ENCODE results near the gene PLCB2.

Gene PLCB2

GRCh38 chr15:40340740-40341400 is 33.1 kb upstream of the PLCB2 start, which contains the start of gene CCDC9B:
Gene CCDC9B, minus strand, starts transcription at chr15:40340939. Its CDS starts 120 bp downstream, at chr15:40340819.
- no peak for DNase-seq

- DNase-seq = no peak
Measured at GRCh38 chr15:40340038-40340739, 32.5 kb upstream of the PLCB2 start.

GRCh38 chr15:40339621-40339945 is 31.8 kb upstream of the PLCB2 start:
- DNase-seq = no peak

GRCh38 chr15:40338921-40339620 is 31.3 kb upstream of the PLCB2 start:
- no peak for DNase-seq

GRCh38 chr15:40338041-40338657 is 30.4 kb upstream of the PLCB2 start:
- peak; percentile 75 to 78 for DNase-seq

GRCh38 chr15:40337597-40337996 is 29.9 kb upstream of the PLCB2 start:
- no peak for DNase-seq

GRCh38 chr15:40336744-40337122 is 29.0 kb upstream of the PLCB2 start:
- DNase-seq = no peak

- no peak for DNase-seq
Measured at GRCh38 chr15:40335938-40336743, 28.4 kb upstream of the PLCB2 start.

- DNase-seq = no peak
Measured at GRCh38 chr15:40334941-40335795, 27.4 kb upstream of the PLCB2 start.

GRCh38 chr15:40334541-40334940 is 26.8 kb upstream of the PLCB2 start:
- DNase-seq = no peak

- peak; percentile 36 to 38 for DNase-seq
Measured at GRCh38 chr15:40333922-40334492, 26.3 kb upstream of the PLCB2 start.

- DNase-seq = no peak
Measured at GRCh38 chr15:40332113-40332781, 24.5 kb upstream of the PLCB2 start.

GRCh38 chr15:40331637-40332036 is 23.9 kb upstream of the PLCB2 start:
- no peak for DNase-seq

GRCh38 chr15:40331026-40331425 is 23.3 kb upstream of the PLCB2 start:
- no peak for DNase-seq

GRCh38 chr15:40330368-40330836 is 22.7 kb upstream of the PLCB2 start:
- DNase-seq = no peak

- no peak for DNase-seq
Measured at GRCh38 chr15:40329804-40330203, 22.1 kb upstream of the PLCB2 start.

GRCh38 chr15:40328751-40329150 is 21.0 kb upstream of the PLCB2 start:
- no peak for DNase-seq

- no peak for DNase-seq
Measured at GRCh38 chr15:40328176-40328575, 20.4 kb upstream of the PLCB2 start.

- no peak for DNase-seq
Measured at GRCh38 chr15:40327457-40327856, 19.7 kb upstream of the PLCB2 start.

- DNase-seq = no peak
Measured at GRCh38 chr15:40325700-40326099, 18.0 kb upstream of the PLCB2 start.

GRCh38 chr15:40325188-40325587 is 17.5 kb upstream of the PLCB2 start:
- DNase-seq = no peak
